Jurkat, Clone E6-1 (cell line): ENCODE measurements around the gene TLE3.

ENCODE experiments used
- DNase-seq: peaks from one replicate; pipeline ENCODE4 v3.0.0-alpha.2; 2011; ENCODE audit warnings: low read depth, low spot score
- H3K4me3 ChIP-seq: 2 replicates; pipeline ENCODE4 v1.5.1; 2011; ENCODE audit warnings: mild to moderate bottlenecking, low read length, control low read depth, moderate library complexity

Gene TLE3

GRCh38 chr15:70101459-70102113, 3.9 kb upstream of the TLE3 start:
- DNase-seq: peak; percentile 81
- H3K4me3 ChIP-seq: peak overlapping the region; percentile 3

- DNase-seq: peak; percentile 73
- peak overlapping the region; percentile 50 for H3K4me3 ChIP-seq
Measured at GRCh38 chr15:70100474-70101341, 3.0 kb upstream of the TLE3 start.

GRCh38 chr15:70099967-70100473, 2.3 kb upstream of the TLE3 start:
- peak; percentile 60 for DNase-seq
- peak overlapping the region; percentile 50 for H3K4me3 ChIP-seq

- DNase-seq: peak; percentile 98
- H3K4me3 ChIP-seq: peak overlapping the region; percentile 60
Measured at GRCh38 chr15:70099167-70099966, 1.6 kb upstream of the TLE3 start.

GRCh38 chr15:70098461-70099166, 897 bp upstream of the TLE3 start:
- peak overlapping the region; percentile 60 for H3K4me3 ChIP-seq
- no peak for DNase-seq

GRCh38 chr15:70098153-70098460, 390 bp upstream of the TLE3 start:
- peak overlapping the region; percentile 60 for H3K4me3 ChIP-seq
- no peak for DNase-seq

GRCh38 chr15:70097063-70097320, 725 bp downstream of the TLE3 start:
- DNase-seq: no peak

GRCh38 chr15:70096215-70097062, 1.3 kb downstream of the TLE3 start:
- H3K4me3 ChIP-seq: peak overlapping the region; percentile 82
- peak; percentile 36 for DNase-seq

More at GRCh38 chr15:70097063-70097320, 725 bp downstream of the TLE3 start:
- peak overlapping the region; percentile 82 for H3K4me3 ChIP-seq

GRCh38 chr15:70095408-70096214, 2.1 kb downstream of the TLE3 start:
- no peak for DNase-seq
- H3K4me3 ChIP-seq: peak overlapping the region; percentile 82

- H3K4me3 ChIP-seq: peak overlapping the region; percentile 82
- DNase-seq: peak; percentile 79
Measured at GRCh38 chr15:70094690-70095311, 2.9 kb downstream of the TLE3 start.

- DNase-seq: peak; percentile 44
- H3K4me3 ChIP-seq: peak overlapping the region; percentile 82
Measured at GRCh38 chr15:70093481-70094319, 4.0 kb downstream of the TLE3 start.

GRCh38 chr15:70093070-70093469, 4.6 kb downstream of the TLE3 start:
- no peak for DNase-seq
- no peak overlapping the region for H3K4me3 ChIP-seq

- DNase-seq: no peak
- no peak overlapping the region for H3K4me3 ChIP-seq
Measured at GRCh38 chr15:70092464-70093027, 5.2 kb downstream of the TLE3 start.

- no peak overlapping the region for H3K4me3 ChIP-seq
- DNase-seq: no peak
Measured at GRCh38 chr15:70091726-70092463, 5.8 kb downstream of the TLE3 start.
